HUES64 (cell line): ENCODE data around the gene DYNC1H1.

Experiments used
- H3K27ac ChIP-seq: 2 replicates; pipeline ENCODE4 v1.7.0; 2013; ENCODE audit warnings: low read depth, low read length, inconsistent platforms
- H3K27me3 ChIP-seq: 2 replicates; pipeline ENCODE4 v1.6.1; 2013; ENCODE audit warnings: mild to moderate bottlenecking, low read length; ENCODE audit not compliant: insufficient read depth
- H3K36me3 ChIP-seq: 2 replicates; pipeline ENCODE4 v1.6.1; 2013; ENCODE audit warnings: mild to moderate bottlenecking, low read length; ENCODE audit not compliant: insufficient read depth
- H3K4me1 ChIP-seq: 2 replicates; pipeline ENCODE4 v1.6.1; 2013; ENCODE audit warnings: mild to moderate bottlenecking, low read length, moderate library complexity; ENCODE audit not compliant: insufficient read depth
- H3K4me3 ChIP-seq: 2 replicates; pipeline ENCODE4 v1.5.1; 2013; ENCODE audit warnings: mild to moderate bottlenecking, low read length, moderate library complexity
- H3K9ac ChIP-seq: 2 replicates; pipeline ENCODE4 v1.6.1; 2013; ENCODE audit warnings: mild to moderate bottlenecking, low read depth, low read length
- H3K9me3 ChIP-seq: 2 replicates; pipeline ENCODE4 v1.6.1; 2013; ENCODE audit warnings: low read depth, low read length; ENCODE audit not compliant: insufficient read depth
- WGBS: fragments of 150-250, 120-280 bp; methylation state at CpG from one replicate; pipeline ENCODE4 v1.1.7; 2013; ENCODE audit warnings: missing lambda C conversion rate; 5-methylcytosine and 5-hydroxymethylcytosine counted together

DYNC1H1 gene

DNA sequence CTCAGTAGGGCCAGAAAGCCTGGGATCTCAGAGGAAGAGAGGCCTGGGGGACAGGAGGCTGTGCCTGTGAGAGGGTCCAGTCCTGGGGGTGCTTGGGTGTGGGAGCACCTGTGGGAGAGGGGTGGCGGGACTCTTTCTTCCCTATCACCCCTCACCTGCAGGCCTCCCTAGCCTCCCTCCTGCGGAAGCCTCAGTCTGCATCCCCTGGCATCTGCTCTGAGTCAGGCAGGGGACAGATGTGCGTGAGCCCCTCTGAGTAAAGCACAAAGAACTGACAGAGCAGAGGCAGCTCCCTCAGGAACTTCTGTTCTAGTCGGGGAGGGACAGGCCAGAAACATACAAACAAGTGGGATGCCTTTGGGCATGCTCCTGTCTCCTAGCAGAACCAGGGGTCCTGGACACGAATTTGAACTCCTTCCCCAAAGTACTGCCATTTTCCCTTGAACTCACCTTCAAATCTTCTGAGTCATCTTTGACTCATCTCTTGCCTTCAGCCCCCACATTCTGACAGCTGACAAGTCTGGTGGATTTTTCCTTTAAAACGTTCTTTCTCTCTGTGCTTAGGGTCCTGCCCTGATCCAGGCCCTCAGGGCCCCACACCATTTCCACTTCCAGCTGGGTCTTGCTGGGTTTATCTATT is 131.0 kb downstream of the DYNC1H1 start:
- Histone ChIP-seq H3K4me3 (no peak overlapping the region), H3K9me3 (no peaks in the 10 kb centered on the region), H3K27me3 (no peaks in the 10 kb centered on the region), H3K9ac (no peak overlapping the region), H3K4me1 (peaks cover 12% of the 10 kb centered on the region), H3K36me3 (no peaks in the 10 kb centered on the region), H3K27ac (no peak overlapping the region)
- 68% methylated on average over 5 of the region's 6 CpGs for WGBS

DNA sequence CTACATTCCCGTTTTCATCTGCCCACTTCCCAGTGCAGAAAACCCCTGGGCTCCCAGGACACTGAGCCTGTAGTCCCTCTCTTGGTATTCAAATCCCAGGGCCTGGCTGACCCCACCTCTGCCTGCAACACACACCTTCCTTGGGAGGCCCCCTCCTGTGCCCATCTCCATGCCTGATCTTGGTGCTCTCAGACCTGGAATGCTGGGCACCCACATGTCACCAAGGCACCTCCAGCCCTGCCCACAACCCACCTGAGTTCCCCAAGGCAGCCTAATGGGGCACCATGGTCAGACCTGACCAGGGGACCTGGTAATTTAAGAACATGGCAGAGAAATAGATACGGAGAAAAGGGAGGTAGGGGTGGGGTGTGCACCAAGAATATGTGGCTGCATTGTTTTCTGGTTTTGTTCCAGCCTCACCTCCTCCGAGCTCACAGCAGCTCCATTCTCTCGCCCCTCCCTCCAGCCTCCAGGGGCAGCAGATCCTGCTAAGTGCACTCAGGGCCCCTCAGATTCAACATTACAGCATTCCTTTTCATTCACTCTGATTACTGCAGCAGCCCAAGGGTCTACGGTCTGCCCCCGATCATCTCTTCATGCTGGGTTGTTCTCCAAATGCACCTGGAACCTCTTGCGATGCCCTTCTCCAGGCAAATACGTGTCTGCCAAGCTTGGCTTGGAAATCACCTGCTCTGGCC is 131.6 kb downstream of the DYNC1H1 start:
- Histone ChIP-seq H3K27ac (no peak overlapping the region), H3K9ac (no peak overlapping the region)

DNA sequence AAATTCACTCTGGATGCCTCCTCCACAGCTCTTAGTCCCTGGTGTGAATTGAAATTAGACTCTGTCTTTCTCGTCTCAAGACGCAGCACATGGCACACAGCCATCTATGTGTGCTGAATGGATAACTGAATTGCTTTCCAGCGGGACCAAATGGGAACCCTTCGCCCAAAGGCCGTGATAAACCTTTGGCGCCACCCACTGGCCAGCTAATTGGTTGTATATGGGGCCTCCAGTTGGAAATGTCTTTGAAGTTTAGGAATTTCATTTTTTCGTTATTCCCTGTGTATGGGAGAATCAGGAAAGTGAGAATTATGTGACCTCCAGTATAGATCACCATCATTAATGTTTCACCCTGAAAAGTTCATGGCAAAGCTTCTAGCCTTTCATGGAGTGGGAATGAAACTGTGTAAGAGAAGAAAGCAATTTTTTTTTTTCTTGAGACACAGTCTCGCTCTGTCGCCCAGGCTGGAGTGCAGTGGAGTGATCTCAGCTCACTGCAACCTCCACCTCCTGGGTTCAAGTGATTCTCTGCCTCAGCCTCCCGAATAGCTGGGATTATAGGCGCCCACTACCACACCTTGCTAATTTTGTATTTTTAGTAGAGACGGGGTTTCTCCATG is 132.3 kb downstream of the DYNC1H1 start:
- peaks cover 12% of the 10 kb centered on the region for H3K4me1 ChIP-seq
- H3K9me3 ChIP-seq: no peaks in the 10 kb centered on the region
- 39% methylated on average over 10 of the region's 12 CpGs for WGBS
- no peak overlapping the region for H3K9ac ChIP-seq
- H3K27ac ChIP-seq: no peak overlapping the region
- no peak overlapping the region for H3K4me3 ChIP-seq
- H3K36me3 ChIP-seq: no peaks in the 10 kb centered on the region
- no peaks in the 10 kb centered on the region for H3K27me3 ChIP-seq

More for the DNA sequence above, 131.6 kb downstream of the DYNC1H1 start:
- WGBS: 68% methylated on average over 8 of the region's 8 CpGs
- Histone ChIP-seq H3K4me1 (peaks cover 12% of the 10 kb centered on the region), H3K36me3 (no peaks in the 10 kb centered on the region), H3K4me3 (no peak overlapping the region), H3K27me3 (no peaks in the 10 kb centered on the region), H3K9me3 (no peaks in the 10 kb centered on the region)

DNA sequence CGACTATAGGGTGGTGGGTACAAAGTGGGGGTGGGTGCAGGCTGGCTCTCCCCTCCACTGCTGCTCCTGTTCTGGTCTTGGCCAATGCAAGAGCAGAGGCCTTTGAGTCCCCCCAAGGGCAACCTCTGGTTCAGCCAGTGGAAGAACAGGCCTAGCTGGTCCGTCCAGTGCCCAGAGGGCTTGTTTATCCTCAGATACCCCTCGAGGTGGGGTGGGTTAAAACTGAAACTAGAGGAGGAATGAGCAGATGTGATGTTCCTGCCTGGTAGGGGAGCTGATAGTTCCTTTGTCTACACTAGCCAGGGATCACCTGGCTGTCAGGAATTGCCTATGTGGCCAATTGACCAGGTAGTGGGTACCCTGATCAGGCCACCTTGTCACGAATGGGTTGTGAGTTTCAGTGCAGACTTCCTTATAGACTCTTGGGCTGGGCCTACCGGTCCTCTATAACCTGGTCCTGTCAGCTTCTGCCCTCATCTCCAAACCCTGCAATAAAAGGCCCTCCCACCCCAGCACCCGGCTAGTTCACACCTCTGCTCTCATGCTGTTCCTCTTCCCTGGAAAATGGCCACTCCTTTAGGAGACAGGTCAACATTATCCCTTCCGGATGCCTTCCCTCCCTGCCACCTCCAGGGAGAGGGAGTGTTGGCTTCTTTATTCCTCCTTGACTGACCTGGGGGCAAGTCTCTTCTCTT is 133.2 kb downstream of the DYNC1H1 start:
- Histone ChIP-seq H3K27me3 (no peaks in the 10 kb centered on the region), H3K9me3 (no peaks in the 10 kb centered on the region), H3K4me1 (peaks cover 12% of the 10 kb centered on the region), H3K9ac (no peak overlapping the region), H3K27ac (no peak overlapping the region), H3K4me3 (no peak overlapping the region), H3K36me3 (no peaks in the 10 kb centered on the region)
- WGBS: 62% methylated on average over 7 of the region's 7 CpGs

DNA sequence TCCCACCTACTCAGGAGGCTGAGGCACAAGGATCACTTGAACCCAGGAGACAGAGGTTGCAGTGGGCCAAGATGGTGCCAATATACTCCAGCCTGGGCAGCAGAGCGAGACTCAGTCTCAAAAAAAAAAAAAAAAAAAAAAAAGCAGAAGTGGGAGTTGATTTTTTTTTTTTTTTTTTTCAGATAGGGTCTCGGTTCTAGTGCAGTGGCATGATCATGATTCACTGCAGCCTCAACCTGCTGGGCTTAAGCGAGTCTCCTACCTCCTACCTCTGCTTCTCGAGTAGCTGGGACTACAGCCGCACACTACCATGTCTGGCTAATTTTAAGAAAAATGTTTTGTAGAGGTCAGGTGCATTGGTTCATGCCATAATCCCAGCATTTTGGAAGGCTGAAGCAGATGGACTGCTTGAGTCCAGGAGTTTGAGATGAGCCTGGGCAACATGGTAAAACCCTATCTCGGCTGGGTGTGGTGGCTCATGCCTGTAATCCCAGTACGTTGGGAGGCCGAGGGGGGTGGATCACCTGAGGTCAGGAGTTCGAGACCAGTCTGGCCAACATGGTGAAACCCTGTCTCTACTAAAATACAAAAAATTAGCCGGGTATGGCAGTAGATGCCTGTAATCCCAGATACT is 138.8 kb downstream of the DYNC1H1 start:
- Histone ChIP-seq H3K9ac (no peak overlapping the region), H3K27ac (no peak overlapping the region), H3K27me3 (no peaks in the 10 kb centered on the region), H3K36me3 (no peaks in the 10 kb centered on the region), H3K9me3 (no peaks in the 10 kb centered on the region), H3K4me1 (no peaks in the 10 kb centered on the region), H3K4me3 (no peak overlapping the region)
- WGBS: 95% methylated on average over 10 of the region's 10 CpGs

DNA sequence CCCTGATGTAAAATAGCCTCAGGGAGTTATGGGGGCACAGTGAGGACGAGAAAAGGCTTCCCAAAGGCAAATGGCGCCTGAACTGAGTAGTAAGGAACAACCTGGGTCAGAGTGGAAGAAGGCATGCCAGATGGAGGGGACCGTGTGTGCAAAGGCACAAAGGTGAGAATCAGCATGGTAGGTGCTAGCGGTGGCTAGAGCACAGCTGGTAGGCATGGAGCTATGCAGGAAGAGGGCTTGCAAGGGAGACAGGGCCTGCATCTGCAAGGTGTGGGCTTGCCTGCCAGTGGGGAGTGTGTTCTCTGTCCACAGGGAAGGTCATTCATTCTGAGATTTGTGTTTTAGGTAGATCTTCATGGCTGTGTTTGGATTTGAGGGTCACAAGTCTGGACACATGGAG is 141.0 kb downstream of the DYNC1H1 start:
- no peak overlapping the region for H3K27ac ChIP-seq
- no peaks in the 10 kb centered on the region for H3K36me3 ChIP-seq
- no peaks in the 10 kb centered on the region for H3K4me1 ChIP-seq
- 88% methylated on average over 4 of the region's 4 CpGs for WGBS
- no peak overlapping the region for H3K4me3 ChIP-seq
- no peak overlapping the region for H3K9ac ChIP-seq
- H3K27me3 ChIP-seq: no peaks in the 10 kb centered on the region
- 0 out of 2 replicates have a peak, but pooled peaks cover 3% of the 10 kb centered on the region for H3K9me3 ChIP-seq
